HL-60 (cell line): ENCODE results near the gene CAMKK2.
A peak's percentile ranks its signal among the peaks of the same experiment; 100 is the strongest.

Source experiments
- POLR2AphosphoS5 ChIP-seq: IDR thresholded peaks from 2 replicates; pipeline ENCODE4 v1.6.1; 2012; ENCODE audit warnings: low read depth
- TF ChIP-seq, protein P1 (sequence below): IDR thresholded peaks from one replicate; pipeline ENCODE4 v1.5.1; 2011; ENCODE audit warnings: low read length, control low read depth, inconsistent platforms; ENCODE audit not compliant: insufficient read depth

DNA sequence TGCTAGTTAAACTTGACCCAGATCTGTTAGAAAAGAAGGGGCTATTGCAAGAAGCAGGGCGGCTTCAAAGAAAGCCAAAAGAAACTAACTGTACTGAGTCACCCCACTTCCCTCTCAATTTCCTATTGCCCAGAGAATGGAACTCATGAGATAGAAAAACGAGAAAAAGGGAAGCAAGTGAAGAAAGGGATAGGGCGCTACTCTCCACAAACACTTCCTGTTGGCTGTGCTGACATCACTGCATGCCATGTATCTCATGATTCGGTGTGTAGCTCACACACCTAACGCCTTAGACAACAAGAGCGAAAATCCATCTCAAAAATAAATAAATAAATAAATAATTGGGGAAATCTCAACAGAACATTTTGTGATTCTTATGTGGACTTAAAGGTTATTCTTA lies 99.6 kb downstream of the CAMKK2 start:
- TF ChIP-seq, protein P1, sequence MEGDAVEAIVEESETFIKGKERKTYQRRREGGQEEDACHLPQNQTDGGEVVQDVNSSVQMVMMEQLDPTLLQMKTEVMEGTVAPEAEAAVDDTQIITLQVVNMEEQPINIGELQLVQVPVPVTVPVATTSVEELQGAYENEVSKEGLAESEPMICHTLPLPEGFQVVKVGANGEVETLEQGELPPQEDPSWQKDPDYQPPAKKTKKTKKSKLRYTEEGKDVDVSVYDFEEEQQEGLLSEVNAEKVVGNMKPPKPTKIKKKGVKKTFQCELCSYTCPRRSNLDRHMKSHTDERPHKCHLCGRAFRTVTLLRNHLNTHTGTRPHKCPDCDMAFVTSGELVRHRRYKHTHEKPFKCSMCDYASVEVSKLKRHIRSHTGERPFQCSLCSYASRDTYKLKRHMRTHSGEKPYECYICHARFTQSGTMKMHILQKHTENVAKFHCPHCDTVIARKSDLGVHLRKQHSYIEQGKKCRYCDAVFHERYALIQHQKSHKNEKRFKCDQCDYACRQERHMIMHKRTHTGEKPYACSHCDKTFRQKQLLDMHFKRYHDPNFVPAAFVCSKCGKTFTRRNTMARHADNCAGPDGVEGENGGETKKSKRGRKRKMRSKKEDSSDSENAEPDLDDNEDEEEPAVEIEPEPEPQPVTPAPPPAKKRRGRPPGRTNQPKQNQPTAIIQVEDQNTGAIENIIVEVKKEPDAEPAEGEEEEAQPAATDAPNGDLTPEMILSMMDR: no peak
- peak; percentile 64 for TF ChIP-seq POLR2AphosphoS5
